Stimulated activated CD4-positive, alpha-beta T cell treated with anti-CD3 and anti-CD28 coated beads, Interleukin-1b, Interleukin-23, amount 100 ng/mL, for 48 hours (primary cell): ENCODE measurements around the gene LRRC66.

Experiments
- DNase-seq: peaks from one replicate; pipeline ENCODE4 v3.0.0-alpha.2; 2020

The LRRC66 gene

GRCh38 chr4:52006887-52007286 is 13.3 kb downstream of the LRRC66 start:
- no peak for DNase-seq

GRCh38 chr4:52005604-52006273 is 14.4 kb downstream of the LRRC66 start:
- DNase-seq = no peak

DNA sequence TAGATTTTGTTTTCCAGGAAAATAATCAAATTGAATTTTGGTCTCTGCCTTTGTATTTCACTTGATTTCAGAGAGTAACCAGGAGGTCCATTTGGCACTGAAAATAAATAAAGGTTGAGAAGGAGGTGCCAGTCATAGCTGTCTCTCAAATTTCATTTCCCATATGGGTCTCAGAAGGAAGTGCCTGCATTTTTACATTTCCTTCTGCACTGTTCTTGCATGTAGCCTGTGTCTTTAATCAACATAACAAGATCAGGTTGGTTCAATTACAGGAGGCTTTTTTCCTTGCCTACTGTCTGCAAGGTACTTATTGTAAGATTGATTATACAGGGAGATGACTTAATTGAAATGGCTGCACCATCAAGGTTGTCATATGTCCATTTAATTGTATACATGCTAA is 15.7 kb downstream of the LRRC66 start:
- DNase-seq = no peak

- no peak for DNase-seq
Measured at GRCh38 chr4:52001616-52002015, 18.5 kb downstream of the LRRC66 start.

DNA sequence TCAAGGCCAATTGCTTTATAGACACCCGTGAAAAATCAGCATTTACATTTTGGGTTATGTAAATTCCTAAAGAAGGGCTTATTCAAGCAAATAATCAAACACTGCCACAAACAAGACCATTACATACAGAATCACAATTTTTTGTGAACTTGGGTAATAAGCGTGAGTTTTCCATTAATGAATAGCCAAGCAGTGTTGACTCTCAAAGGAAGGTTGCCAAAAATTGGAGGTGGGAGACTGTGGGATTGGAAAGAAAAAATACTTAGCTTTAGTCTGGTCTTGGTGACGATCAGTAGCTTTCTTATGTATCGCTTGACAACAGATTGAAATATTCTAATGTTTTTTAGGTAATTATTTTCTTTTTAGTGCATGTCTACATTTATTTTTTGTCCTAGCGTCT is 20.9 kb downstream of the LRRC66 start:
- DNase-seq = no peak

- DNase-seq = no peak
Measured at GRCh38 chr4:51998837-51999236, 21.3 kb downstream of the LRRC66 start.

- no peak for DNase-seq
Measured at GRCh38 chr4:51997647-51998046, 22.5 kb downstream of the LRRC66 start.

- no peak for DNase-seq
Measured at GRCh38 chr4:51995647-51996220, 24.4 kb downstream of the LRRC66 start.

GRCh38 chr4:51965862-51966261 is 54.3 kb downstream of the LRRC66 start:
- no peak for DNase-seq

- no peak for DNase-seq
Measured at GRCh38 chr4:51963841-51964517, 56.2 kb downstream of the LRRC66 start.

DNA sequence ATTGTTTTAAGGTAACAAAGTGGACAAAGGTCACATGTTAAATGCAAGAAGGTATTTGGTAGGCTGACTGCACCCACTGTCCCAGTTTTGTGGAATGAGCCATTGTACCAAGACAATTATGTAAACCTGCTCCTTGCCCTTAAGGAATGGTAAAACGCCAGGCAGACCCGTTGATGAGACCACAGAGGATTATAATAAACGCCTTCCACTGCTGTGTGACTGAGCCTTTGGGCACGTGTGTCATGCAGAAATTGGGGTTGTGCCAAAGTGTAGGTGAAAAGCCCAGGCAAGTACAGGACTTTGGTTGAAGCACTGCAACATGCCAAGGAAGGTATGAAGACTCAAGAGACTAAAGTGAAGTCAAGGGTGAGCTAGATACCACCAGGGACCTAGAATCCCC is 59.7 kb downstream of the LRRC66 start:
- no peak for DNase-seq

GRCh38 chr4:51958199-51958968 is 61.8 kb downstream of the LRRC66 start:
- no peak for DNase-seq
